OCI-LY3 (cell line): ENCODE results near the gene KIAA0513.

Experiments
- H2AFZ ChIP-seq: fragments of 200-600, 300-600 bp; shearing (Covaris generic); 2 replicates; pipeline ENCODE4 v1.6.0; 2014; ENCODE audit warnings: antibody characterized with exemption, low read depth, low read length
- H3K27ac ChIP-seq: fragments of 200-600, 300-600 bp; sonication (generic); 2 replicates; pipeline ENCODE4 v1.5.1; 2014; ENCODE audit warnings: mild to moderate bottlenecking, low read length, moderate library complexity, mixed read lengths
- H3K27me3 ChIP-seq: fragments of 200-600, 300-600 bp; sonication (generic); 2 replicates; pipeline ENCODE4 v1.6.1; 2014; ENCODE audit warnings: low read depth, low read length, mixed read lengths
- H3K36me3 ChIP-seq: fragments of 200-600, 300-600 bp; sonication (generic); replicated peaks from 2 replicates; pipeline ENCODE3; 2014; ENCODE audit warnings: low read depth, low read length, mixed read lengths
- H3K4me1 ChIP-seq: fragments of 300-600, 200-600 bp; sonication (generic); 2 replicates; pipeline ENCODE4 v1.6.1; 2014; ENCODE audit warnings: low read length, mixed read lengths
- H3K4me2 ChIP-seq: fragments of 200-600, 300-600 bp; sonication (generic); 2 replicates; pipeline ENCODE4 v1.6.1; 2014; ENCODE audit warnings: low read length, mixed read lengths
- H3K4me3 ChIP-seq: fragments of 300-600, 200-600 bp; sonication (generic); 2 replicates; pipeline ENCODE4 v1.5.1; 2014; ENCODE audit warnings: antibody characterized with exemption, mild to moderate bottlenecking, low read length, moderate library complexity
- H3K79me2 ChIP-seq: fragments of 300-600, 200-600 bp; shearing (Covaris generic); 2 replicates; pipeline ENCODE4 v1.6.1; 2014; ENCODE audit warnings: mild to moderate bottlenecking, low read length, mixed read lengths
- H3K9ac ChIP-seq: fragments of 300-600, 200-600 bp; shearing (Covaris generic); 2 replicates; pipeline ENCODE4 v1.6.0; 2014; ENCODE audit warnings: mild to moderate bottlenecking, low read length, moderate library complexity
- H3K9me3 ChIP-seq: fragments of 200-600, 300-600 bp; shearing (Covaris generic); 2 replicates; pipeline ENCODE4 v1.6.1; 2014; ENCODE audit warnings: low read length, mixed read lengths; ENCODE audit not compliant: insufficient read depth
- H4K20me1 ChIP-seq: fragments of 200-600, 300-600 bp; sonication (generic); 2 replicates; pipeline ENCODE4 v1.6.1; 2016; ENCODE audit warnings: low read length, mixed read lengths; ENCODE audit not compliant: insufficient read depth
- EZH2phosphoT487 ChIP-seq: fragments of 200-600 bp; shearing (Covaris generic); IDR thresholded peaks from 2 replicates; pipeline ENCODE4 v1.6.1; 2018; ENCODE audit warnings: antibody characterized with exemption, mixed run types, low read depth
- TF ChIP-seq, protein P1 (sequence below): fragments of 200-600, 300-600 bp; sonication (generic); IDR thresholded peaks from 2 replicates; pipeline ENCODE4 v1.5.1; 2014; ENCODE audit warnings: antibody characterized with exemption, low read length, low read depth

KIAA0513 gene

DNA sequence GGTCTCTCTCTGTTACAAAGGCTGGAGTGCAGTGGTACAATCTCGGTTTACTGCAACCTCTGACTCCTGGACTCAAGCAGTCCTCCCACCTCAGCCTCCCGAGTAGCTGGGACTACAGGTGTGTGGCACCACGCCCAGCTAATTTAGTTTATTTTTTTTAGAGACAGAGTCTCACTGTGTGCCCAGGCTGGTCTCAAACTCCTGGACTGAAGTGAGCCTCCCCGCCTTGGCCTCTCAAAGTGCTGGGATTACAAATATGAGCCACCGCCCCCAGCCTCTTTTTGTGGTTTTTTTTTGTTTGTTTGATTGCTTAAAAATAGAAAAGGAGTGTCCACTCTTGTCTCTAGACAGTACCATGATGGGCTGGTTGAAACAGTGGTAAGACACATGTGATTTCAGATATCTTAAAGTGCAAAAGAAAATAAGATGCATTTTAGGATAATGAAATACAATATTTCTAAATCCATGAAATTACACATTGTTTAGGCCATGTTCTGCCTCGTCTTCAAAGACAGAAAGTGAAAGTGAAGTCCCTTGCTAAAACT is 27.4 kb downstream of the KIAA0513 start:
- H3K4me1 ChIP-seq: peaks cover 9% of the 10 kb centered on the region
- H3K9ac ChIP-seq: no peak overlapping the region
- H3K36me3 ChIP-seq: no peaks in the 10 kb centered on the region
- H3K4me3 ChIP-seq: peak overlapping the region; percentile 61
- H2AFZ ChIP-seq: no peak overlapping the region; the same call in 1 of the 2 replicates
- no peak for TF ChIP-seq EZH2phosphoT487
- TF ChIP-seq, protein P1, sequence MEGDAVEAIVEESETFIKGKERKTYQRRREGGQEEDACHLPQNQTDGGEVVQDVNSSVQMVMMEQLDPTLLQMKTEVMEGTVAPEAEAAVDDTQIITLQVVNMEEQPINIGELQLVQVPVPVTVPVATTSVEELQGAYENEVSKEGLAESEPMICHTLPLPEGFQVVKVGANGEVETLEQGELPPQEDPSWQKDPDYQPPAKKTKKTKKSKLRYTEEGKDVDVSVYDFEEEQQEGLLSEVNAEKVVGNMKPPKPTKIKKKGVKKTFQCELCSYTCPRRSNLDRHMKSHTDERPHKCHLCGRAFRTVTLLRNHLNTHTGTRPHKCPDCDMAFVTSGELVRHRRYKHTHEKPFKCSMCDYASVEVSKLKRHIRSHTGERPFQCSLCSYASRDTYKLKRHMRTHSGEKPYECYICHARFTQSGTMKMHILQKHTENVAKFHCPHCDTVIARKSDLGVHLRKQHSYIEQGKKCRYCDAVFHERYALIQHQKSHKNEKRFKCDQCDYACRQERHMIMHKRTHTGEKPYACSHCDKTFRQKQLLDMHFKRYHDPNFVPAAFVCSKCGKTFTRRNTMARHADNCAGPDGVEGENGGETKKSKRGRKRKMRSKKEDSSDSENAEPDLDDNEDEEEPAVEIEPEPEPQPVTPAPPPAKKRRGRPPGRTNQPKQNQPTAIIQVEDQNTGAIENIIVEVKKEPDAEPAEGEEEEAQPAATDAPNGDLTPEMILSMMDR: no peak
- peaks cover 38% of the 10 kb centered on the region for H3K27me3 ChIP-seq
- no peaks in the 10 kb centered on the region for H4K20me1 ChIP-seq
- no peaks in the 10 kb centered on the region for H3K79me2 ChIP-seq
- peak overlapping the region; percentile 76 for H3K4me2 ChIP-seq
- H3K27ac ChIP-seq: no peak overlapping the region
- H3K9me3 ChIP-seq: no peaks in the 10 kb centered on the region

DNA sequence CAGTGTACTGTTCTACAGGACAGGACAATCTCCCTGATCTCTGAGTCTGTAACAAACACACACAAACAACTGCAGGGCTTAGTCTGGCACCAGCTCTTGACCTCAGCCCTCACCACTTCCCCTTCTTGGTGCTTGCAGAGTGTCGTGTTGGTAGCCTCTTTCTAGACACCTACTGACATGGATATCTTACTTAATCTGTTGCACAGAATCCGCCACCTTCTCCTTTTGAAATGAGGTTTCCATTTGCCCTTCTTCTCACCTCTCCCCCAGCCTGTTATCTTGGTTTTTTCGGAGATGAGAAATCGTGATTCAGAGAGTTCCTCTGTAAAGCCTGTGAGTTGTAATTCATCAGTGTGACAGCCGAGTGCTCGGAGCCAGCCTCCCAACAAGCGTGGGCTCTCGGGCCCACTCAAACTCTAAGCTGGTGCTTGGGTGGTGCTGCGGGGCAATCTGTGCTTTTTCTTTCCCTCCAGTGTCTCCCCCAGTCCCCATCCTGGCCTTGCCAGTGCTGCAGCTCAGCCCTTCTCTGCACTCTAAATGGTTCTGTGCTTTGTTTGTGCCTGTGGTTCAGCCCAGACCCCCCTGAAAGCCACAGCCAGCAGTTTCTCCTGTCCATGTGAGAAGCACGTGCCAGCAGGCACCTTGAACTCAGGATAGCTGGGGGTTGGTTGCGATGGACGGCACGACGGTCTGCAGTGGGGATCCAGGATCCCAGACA is 28.1 kb downstream of the KIAA0513 start:
- Histone ChIP-seq H3K9me3 (no peaks in the 10 kb centered on the region), H3K27me3 (peaks cover 36% of the 10 kb centered on the region), H3K4me2 (peak overlapping the region; percentile 76), H4K20me1 (no peaks in the 10 kb centered on the region), H3K79me2 (no peaks in the 10 kb centered on the region), H3K9ac (no peak overlapping the region; the same call in 1 of the 2 replicates), H3K4me3 (peak overlapping the region; percentile 61), H3K4me1 (peaks cover 9% of the 10 kb centered on the region), H3K27ac (no peak overlapping the region), H2AFZ (peak overlapping the region; percentile 75), H3K36me3 (no peaks in the 10 kb centered on the region)
- TF ChIP-seq, protein P1: no peak
- no peak for TF ChIP-seq EZH2phosphoT487

DNA sequence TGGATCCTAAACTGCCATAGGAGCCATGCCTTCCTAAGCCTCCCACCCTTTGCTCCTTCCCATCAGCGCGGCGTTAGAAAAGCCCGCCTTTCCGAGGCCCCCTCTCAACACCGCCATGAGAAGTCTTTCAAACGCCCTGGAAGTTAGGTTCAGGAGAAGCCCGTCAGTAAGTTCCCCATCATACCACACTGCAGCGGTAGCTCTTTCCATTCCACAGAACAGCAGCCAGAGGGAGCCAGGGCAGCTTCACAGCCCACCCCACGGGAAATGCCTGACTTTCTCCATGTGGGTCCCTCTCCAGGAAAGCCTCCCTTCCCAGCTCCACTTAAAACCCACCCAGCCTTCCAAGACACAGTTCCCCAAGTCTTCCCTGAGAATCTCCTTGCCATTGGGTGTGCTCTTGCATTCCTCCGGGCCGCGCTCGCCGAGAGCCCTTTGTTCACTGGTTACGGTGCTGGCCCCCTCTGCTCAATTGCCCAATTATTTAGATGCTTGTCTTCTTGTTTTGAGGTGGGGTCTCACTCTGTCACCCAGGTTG is 28.7 kb downstream of the KIAA0513 start:
- no peaks in the 10 kb centered on the region for H3K79me2 ChIP-seq
- peaks cover 35% of the 10 kb centered on the region for H3K27me3 ChIP-seq
- peak overlapping the region; percentile 76; the same call in 1 of the 2 replicates for H3K4me2 ChIP-seq
- peak overlapping the region; percentile 61 for H3K4me3 ChIP-seq
- no peak overlapping the region for H2AFZ ChIP-seq
- H3K27ac ChIP-seq: no peak overlapping the region
- H3K36me3 ChIP-seq: no peaks in the 10 kb centered on the region
- H4K20me1 ChIP-seq: no peaks in the 10 kb centered on the region
- no peak for TF ChIP-seq EZH2phosphoT487
- TF ChIP-seq, protein P1: peak; percentile 24
- H3K9ac ChIP-seq: no peak overlapping the region
- H3K9me3 ChIP-seq: no peaks in the 10 kb centered on the region
- H3K4me1 ChIP-seq: peaks cover 9% of the 10 kb centered on the region

DNA sequence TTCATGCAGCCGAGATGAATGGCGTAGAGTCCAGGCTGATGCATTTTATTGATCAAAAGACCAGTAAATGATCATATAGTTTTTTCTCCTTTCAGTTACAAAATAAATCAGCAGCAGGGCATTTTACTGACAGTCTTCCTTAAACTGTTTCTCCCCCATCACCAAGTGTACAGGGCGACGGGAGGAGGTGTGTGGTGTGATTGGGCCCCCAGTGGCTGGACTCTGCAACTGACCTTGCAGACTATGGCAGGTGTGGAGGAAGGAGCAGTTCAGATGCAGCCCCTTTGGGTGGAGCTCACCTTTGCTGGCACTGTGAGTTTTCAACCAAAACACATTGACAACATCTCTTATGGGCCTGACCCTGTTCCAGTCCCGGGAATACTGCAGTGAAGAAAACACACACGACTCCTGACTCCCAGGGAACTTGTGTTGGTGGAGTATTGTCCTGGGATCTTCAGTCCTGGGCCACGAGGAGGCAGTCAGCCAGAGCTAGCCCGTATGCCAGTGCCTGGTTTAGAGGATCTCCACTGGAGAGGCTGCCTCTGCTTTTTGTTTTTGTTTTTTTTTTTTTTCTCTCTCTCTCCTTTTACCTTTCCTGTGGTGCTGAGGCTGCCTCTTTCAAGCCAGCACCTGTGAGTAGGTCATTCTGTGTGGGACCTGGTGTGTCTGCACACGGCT is 29.8 kb downstream of the KIAA0513 start:
- Histone ChIP-seq H3K79me2 (no peaks in the 10 kb centered on the region), H3K9me3 (no peaks in the 10 kb centered on the region), H3K27ac (no peak overlapping the region), H4K20me1 (no peaks in the 10 kb centered on the region), H3K4me2 (no peak overlapping the region), H3K4me3 (no peak overlapping the region), H3K36me3 (no peaks in the 10 kb centered on the region), H2AFZ (no peak overlapping the region), H3K27me3 (peaks cover 38% of the 10 kb centered on the region), H3K4me1 (peaks cover 9% of the 10 kb centered on the region), H3K9ac (no peak overlapping the region)
- TF ChIP-seq, protein P1: 0 out of 2 replicates have a peak, but pooled peaks have one; percentile 6
- TF ChIP-seq EZH2phosphoT487: no peak
